Stimulated activated naive CD8-positive, alpha-beta T cell treated with anti-CD3 and anti-CD28 coated beads, Interleukin-15, Interleukin-2, amounts not matched to agents 100 ng/mL and 50 ng/mL, for 24 hours (primary cell): ENCODE measurements around the gene ZNF735.
"Not testable (repeated sequence)": the region's sequence is repeated elsewhere in the genome, so short reads cannot be mapped to it uniquely, and the experiment has no call there.

Experiments used
- H3K27ac Mint-ChIP-seq: one replicate; pipeline ENCODE4 v1.8.0; 2021; ENCODE audit warnings: mild to moderate bottlenecking, mixed read lengths
- H3K27me3 Mint-ChIP-seq: one replicate; pipeline ENCODE4 v1.8.0; 2021; ENCODE audit warnings: mixed read lengths
- H3K36me3 Mint-ChIP-seq: one replicate; pipeline ENCODE4 v1.8.0; 2021; ENCODE audit warnings: low read depth, mixed read lengths
- H3K4me1 Mint-ChIP-seq: one replicate; pipeline ENCODE4 v1.8.0; 2021; ENCODE audit warnings: low read depth, mixed read lengths
- H3K4me3 Mint-ChIP-seq: one replicate; pipeline ENCODE4 v1.8.0; 2021; ENCODE audit warnings: mild to moderate bottlenecking, mixed read lengths
- H3K9me3 Mint-ChIP-seq: one replicate; pipeline ENCODE4 v1.8.0; 2021; ENCODE audit warnings: mixed read lengths

Gene ZNF735

DNA sequence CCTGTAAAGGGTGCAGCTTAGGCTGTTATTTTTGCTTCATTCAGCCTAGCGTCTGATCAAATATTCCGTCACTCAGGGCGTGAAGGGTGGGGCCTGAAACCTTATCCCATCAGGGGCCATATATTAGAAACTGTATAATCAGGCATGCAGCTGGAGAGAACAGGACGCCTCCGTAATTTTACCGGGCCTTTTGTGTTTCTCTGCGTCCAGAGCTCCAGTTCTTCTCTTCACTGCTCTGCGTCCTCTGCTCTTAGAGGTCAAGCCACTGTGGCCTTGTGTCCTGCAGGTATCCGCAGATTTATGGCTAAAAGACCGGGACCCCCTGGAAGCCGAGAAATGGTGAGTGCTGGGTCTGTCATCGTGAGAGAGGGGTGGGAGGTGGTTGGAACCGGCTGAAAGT lies at the start of gene ZNF735:
ZNF735 (plus strand) TSS at position 301 of the 400 bp plus-strand sequence; CDS start at position 301, 0 bp downstream.
- Mint-ChIP-seq H3K4me3 (no peak within 1 kb of the TSS), H3K27me3 (no peaks in the 10 kb centered on the region), H3K36me3 (no peaks in the 10 kb centered on the region), H3K9me3 (peaks cover 23% of the 10 kb centered on the region), H3K4me1 (no peaks in the 10 kb centered on the region), H3K27ac (no peak within 1 kb of the TSS)

DNA sequence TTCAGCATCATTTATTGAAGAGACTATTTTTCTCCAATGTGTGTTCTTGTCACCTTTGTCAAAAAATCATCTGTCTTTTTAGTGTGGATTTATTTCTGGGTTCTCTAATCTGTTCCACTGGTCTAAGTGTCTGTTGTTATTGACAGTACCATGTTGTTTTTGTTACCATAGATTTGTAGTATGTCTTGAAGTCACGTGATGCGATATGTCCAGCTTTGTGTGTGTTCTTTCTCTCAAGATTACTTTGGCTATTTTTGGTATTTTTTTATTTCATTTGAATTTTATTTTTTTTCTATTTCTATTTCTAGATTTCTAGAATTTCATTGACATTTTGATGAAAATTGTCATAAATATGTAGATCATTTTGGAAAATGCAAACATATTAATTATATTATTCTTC lies 36.0 kb upstream of the ZNF735 start:
- not testable (repeated sequence) for H3K4me3 Mint-ChIP-seq, H3K27me3 Mint-ChIP-seq, H3K27ac Mint-ChIP-seq, H3K4me1 Mint-ChIP-seq, H3K9me3 Mint-ChIP-seq, H3K36me3 Mint-ChIP-seq

DNA sequence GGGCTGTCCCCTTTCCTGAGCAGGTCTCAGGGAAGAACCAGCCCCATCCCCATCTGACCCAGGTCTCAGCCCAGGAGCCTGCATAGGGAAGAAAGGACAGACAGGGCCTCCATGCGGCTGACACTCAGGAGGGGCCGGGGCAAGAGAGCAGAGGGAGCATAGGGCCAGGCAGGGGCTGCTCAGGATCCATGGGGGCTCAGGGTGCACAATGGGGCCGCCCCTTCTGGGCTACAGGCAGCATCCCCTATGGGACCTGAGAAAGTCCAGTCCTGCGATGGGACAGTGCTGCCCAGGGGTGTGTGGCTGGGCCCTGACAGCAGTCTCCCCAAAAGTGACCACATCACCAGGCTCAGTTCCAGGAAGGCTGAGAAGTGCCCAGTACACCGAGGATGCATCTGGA lies 32.7 kb upstream of the ZNF735 start:
- Mint-ChIP-seq H3K4me1 (no peaks in the 10 kb centered on the region), H3K36me3 (no peaks in the 10 kb centered on the region), H3K9me3 (peaks cover 9% of the 10 kb centered on the region), H3K27me3 (no peaks in the 10 kb centered on the region), H3K4me3 (no peak overlapping the region), H3K27ac (no peak overlapping the region)

DNA sequence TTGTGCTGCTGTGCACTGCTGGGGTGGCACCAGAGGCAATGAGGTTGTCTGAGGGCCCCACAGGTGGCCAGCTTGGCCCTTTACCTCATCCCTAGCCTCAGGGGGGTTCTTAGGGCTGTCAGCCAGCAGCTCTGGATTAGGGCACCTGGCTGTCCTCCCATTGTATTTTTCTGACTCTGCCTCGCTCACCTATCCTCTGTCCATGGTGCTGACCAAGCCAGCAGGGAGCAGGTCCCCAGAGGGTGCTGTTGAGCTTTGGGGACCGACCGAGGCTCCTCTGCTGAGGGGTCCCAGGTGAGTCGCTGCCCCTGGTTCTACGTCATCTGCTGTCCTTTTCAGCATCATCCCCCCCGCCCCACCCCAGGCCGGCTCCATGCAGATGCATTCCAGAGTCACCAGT lies 32.1 kb upstream of the ZNF735 start:
- Mint-ChIP-seq H3K27ac (no peak overlapping the region), H3K9me3 (peaks cover 10% of the 10 kb centered on the region), H3K27me3 (peaks cover under 1% of the 10 kb centered on the region), H3K36me3 (no peaks in the 10 kb centered on the region), H3K4me1 (no peaks in the 10 kb centered on the region), H3K4me3 (no peak overlapping the region)

DNA sequence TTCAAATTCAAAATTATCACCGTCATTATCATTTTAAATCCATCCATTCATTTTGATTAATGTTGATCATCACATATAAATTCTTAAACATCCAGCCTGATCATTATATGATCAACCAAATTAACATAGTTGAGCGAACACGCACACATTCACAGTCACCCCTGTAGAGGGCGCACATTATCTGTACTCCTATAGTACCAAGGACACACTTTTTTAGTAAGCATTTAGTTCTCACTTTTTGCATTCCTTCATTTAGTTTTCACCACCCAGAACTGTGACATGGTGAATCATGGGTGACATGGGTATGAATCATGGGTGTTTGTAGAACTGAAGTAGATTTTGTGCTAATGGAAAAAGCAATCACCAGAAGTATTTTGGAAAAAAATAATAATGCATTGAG lies 26.0 kb upstream of the ZNF735 start:
- peaks cover 16% of the 10 kb centered on the region for H3K9me3 Mint-ChIP-seq
- H3K27ac Mint-ChIP-seq: no peak overlapping the region
- peaks cover 15% of the 10 kb centered on the region for H3K27me3 Mint-ChIP-seq
- H3K4me3 Mint-ChIP-seq: no peak overlapping the region
- peaks cover 6% of the 10 kb centered on the region for H3K36me3 Mint-ChIP-seq
- H3K4me1 Mint-ChIP-seq: no peaks in the 10 kb centered on the region

DNA sequence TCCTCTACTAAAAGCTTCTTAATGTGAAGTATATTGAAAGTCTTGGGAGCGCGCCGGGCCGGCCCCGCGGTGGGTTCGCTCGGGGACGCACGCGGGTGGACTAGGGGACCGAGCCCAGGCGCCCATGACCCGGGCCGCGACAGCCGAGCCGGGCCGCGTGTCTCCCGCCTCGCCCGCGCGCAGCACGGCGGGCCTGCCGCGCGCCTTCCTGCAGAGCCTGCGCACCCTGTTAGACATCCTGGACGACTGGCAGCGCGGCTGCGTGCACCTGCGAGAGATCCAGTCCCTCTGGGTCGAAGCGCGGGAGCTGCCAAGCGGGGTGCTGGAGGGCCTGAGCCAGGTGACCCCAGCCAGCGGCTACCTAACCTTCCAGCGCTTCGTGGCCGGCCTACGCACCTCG lies 25.4 kb upstream of the ZNF735 start:
- no peaks in the 10 kb centered on the region for H3K4me1 Mint-ChIP-seq
- no peak overlapping the region for H3K4me3 Mint-ChIP-seq
- no peak overlapping the region for H3K27ac Mint-ChIP-seq
- peaks cover 15% of the 10 kb centered on the region for H3K27me3 Mint-ChIP-seq
- peaks cover 16% of the 10 kb centered on the region for H3K9me3 Mint-ChIP-seq
- peaks cover 6% of the 10 kb centered on the region for H3K36me3 Mint-ChIP-seq

DNA sequence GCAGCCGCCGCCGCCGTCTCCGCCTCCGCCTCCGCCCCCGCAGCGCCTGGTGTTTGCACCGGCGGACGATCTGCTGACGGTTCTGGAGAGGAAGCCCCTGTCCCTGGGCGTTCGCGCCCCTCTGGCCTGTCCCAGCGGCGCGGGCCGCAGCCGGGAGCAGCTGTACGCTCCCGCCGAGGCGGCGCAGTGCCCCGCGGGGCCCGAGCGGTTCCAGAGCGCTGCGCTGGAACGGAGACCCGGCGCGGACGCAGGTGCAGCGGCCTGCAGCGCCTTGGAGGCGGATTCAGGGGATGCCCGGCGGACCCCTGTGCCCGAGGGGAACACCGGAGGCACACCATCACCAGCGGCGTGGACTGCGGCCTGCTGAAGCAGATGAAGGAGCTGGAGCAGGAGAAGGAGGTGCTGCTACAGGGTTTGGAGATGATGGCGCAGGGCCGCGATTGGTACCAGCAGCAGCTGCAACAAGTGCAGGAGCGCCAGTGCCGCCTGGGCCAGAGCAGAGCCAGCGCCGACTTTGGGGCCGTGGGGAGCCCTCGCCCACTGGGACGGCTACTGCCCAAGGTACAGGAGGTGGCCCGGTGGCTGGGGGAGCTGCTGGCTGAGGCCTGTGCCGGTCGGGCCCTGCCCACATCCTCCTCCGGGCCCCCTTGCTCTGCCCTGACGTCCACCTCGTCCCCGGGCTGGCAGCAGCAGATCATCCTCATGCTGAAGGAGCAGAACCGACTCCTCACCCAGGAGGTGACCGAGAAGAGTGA lies 24.8 kb upstream of the ZNF735 start:
- Mint-ChIP-seq H3K36me3 (peaks cover 6% of the 10 kb centered on the region), H3K4me3 (no peak overlapping the region), H3K4me1 (no peaks in the 10 kb centered on the region), H3K9me3 (peaks cover 17% of the 10 kb centered on the region), H3K27ac (no peak overlapping the region), H3K27me3 (peaks cover 15% of the 10 kb centered on the region)

DNA sequence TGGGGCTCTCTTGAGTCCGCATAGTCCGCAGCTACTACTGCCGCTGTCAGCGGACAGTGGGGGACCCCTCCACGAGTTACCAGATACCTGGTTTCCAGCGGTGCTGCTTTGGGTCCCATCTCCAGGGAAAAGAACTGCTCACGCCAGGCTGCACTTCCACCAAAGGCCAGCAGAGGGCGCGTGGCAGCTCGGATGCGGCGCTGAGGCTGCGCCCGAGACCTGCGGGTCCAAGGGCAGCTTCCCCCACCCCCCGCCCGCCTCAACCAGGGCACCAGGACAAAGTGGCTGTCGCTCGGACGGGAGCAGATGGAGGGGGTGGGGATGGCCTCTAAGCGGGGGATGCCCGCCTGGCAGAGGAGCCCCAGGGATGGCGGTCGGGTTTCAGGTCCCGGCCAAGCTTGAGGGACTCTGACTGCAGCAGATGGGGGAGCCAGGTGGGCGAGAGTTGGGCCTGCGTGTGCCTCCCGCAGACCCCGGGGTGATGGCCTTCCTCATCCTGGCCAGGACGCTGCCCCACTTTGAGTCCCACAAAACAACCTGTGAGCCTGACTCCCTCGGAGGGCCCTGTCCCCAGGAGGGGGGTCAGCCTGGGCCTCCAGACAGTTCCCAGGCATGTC lies 23.8 kb upstream of the ZNF735 start:
- H3K36me3 Mint-ChIP-seq: peaks cover 6% of the 10 kb centered on the region
- peaks cover 18% of the 10 kb centered on the region for H3K9me3 Mint-ChIP-seq
- peaks cover 15% of the 10 kb centered on the region for H3K27me3 Mint-ChIP-seq
- no peaks in the 10 kb centered on the region for H3K4me1 Mint-ChIP-seq
- no peak overlapping the region for H3K4me3 Mint-ChIP-seq
- no peak overlapping the region for H3K27ac Mint-ChIP-seq

DNA sequence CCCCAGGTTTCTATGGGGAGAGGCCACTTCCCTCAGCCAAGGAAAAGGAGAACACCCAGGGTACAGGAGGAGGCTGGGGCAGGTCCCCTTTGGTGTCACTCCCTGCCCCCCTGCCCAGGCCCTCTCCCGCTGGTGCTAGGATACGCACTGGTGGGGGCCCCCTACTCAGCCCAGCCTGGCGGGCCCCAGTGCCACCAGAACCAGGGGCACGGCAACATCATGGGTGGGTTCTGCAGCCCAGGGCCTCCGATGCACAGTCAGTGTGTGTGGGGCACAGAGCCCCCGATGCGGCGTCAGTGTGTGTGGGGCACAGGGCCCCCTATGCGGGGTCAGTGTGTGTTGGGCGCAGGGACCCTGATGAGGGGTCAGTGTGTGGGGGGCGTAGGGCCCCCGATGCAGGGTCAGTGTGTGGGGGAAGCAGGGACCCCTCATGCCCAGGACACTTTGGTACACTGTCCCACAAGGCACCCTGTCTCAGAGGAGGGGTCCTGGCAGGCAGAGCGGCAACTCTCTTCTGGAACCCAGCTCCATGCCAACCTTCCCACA lies 23.1 kb upstream of the ZNF735 start:
- no peak overlapping the region for H3K27ac Mint-ChIP-seq
- no peak overlapping the region for H3K4me3 Mint-ChIP-seq
- H3K27me3 Mint-ChIP-seq: peaks cover 15% of the 10 kb centered on the region

DNA sequence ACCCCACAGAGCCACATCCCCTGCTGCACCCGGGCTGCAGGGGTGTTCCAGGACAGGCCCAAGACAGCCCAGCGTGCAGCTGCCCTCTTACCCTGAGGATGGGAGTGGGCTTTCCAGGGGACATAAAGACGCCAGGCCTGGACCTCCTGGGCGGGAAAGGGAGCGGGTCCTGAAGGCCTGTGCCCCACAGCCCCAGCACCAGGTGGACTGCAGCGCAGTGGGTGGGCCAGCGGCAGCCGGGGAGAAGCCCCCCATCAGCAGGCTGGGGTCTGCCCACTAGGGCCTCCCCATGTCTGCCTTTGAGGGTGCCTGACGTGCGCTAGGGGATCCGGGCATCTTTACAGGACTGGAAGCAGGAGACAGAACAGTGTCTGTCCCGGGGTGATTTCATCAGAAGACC lies 22.6 kb upstream of the ZNF735 start:
- H3K4me1 Mint-ChIP-seq: no peaks in the 10 kb centered on the region
- no peak overlapping the region for H3K4me3 Mint-ChIP-seq
- peaks cover 6% of the 10 kb centered on the region for H3K36me3 Mint-ChIP-seq
- peaks cover 15% of the 10 kb centered on the region for H3K27me3 Mint-ChIP-seq
- no peak overlapping the region for H3K27ac Mint-ChIP-seq
- H3K9me3 Mint-ChIP-seq: peaks cover 27% of the 10 kb centered on the region

More for the DNA sequence above, 23.1 kb upstream of the ZNF735 start:
- H3K36me3 Mint-ChIP-seq: peaks cover 6% of the 10 kb centered on the region
- peaks cover 22% of the 10 kb centered on the region for H3K9me3 Mint-ChIP-seq
- H3K4me1 Mint-ChIP-seq: no peaks in the 10 kb centered on the region

DNA sequence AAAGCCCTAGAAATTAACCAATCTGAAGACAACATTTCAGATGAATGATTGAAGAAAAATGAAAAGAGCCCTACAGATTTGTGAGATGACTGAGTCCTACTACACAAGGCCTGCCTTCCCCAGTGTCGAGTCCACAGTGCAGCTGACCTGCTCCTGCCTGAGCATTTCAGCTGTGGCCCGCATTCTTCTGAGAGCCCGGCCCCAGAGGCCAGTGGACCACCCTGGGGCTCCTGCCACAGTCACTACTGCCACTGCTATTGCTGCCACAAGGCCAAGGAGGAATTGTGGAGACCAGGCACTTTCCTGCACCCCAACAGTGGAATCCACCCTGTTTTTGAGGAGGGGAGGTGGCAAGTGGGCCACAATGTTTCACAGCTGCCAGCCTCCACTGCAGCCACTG lies 19.6 kb upstream of the ZNF735 start:
- no peak overlapping the region for H3K27ac Mint-ChIP-seq
- H3K36me3 Mint-ChIP-seq: no peaks in the 10 kb centered on the region
- H3K27me3 Mint-ChIP-seq: no peaks in the 10 kb centered on the region
- no peak overlapping the region for H3K4me3 Mint-ChIP-seq
- peaks cover 20% of the 10 kb centered on the region for H3K9me3 Mint-ChIP-seq
- no peaks in the 10 kb centered on the region for H3K4me1 Mint-ChIP-seq

DNA sequence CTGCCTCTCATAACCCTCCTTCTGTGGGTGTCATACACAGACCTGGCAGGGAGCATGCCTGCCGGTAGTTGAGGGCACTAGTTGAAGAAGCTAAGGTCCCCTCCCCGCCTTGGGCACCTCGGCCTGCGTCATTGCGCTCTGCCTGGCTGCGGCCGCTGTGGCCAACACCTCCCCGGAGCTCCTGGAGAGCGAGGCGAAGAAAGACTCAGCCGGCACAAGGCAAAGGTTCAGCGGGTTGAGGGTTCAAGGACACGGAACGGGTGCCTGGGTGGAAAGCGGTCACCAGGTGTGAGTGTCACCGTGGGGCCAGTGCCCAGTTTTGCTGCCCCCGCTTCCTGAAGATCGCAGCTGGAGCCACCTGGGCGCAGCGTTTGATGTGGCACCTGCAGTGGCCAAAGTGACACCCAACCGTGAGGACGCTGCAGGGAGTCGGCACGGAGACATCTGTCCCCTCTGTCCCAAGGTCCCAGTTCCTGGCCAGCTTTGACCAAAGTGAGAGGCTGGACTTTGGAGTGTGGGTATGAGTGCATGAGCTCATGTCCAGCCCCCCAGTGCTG lies 14.8 kb upstream of the ZNF735 start:
- Mint-ChIP-seq H3K9me3 (peaks cover 16% of the 10 kb centered on the region), H3K27ac (no peak overlapping the region), H3K36me3 (no peaks in the 10 kb centered on the region), H3K27me3 (no peaks in the 10 kb centered on the region), H3K4me3 (no peak overlapping the region), H3K4me1 (no peaks in the 10 kb centered on the region)

DNA sequence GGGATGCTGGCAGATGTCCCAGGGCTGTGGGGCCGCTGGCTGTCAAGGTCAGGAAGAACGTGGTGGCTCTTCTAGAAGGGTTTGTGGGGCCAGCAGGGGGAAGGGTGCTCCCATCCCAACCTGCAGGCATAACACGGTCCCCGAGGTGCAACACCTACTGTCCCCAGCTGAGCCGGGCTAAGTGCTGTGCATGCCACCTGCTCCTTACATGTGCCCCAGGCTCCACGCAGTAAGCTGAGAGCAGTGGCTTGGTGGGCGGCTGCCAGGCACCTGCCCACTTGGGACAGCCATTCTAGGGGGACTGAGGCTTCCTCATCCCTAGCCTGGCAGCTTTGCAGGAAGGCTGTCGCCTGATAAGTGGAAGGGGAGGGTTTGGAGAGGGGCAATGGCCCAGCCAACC lies 14.2 kb upstream of the ZNF735 start:
- peaks cover 15% of the 10 kb centered on the region for H3K9me3 Mint-ChIP-seq
- H3K4me1 Mint-ChIP-seq: no peaks in the 10 kb centered on the region

DNA sequence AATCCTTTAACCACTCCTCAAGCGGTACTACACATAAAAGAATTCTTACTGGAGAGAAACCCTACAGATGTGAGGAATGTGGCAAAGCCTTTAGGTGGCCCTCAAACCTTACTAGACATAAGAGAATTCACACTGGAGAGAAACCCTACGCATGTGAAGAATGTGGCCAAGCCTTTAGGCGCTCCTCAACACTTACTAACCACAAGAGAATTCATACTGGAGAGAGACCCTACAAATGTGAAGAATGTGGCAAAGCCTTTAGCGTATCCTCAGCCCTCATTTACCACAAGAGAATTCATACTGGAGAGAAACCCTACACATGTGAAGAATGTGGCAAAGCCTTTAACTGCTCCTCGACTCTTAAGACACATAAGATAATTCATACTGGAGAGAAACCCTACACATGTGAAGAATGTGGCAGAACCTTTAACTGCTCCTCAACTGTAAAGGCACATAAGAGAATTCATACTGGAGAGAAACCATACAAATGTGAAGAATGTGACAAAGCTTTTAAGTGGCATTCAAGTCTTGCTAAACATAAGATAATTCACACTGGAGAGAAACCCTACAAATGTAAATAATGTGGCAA lies 12.8 kb downstream of the ZNF735 start:
- H3K27ac Mint-ChIP-seq, H3K4me3 Mint-ChIP-seq, H3K27me3 Mint-ChIP-seq, H3K4me1 Mint-ChIP-seq: not testable (repeated sequence)
- Mint-ChIP-seq H3K36me3 (peaks cover 10% of the 10 kb centered on the region), H3K9me3 (peaks cover 37% of the 10 kb centered on the region)

More for the DNA sequence above, 14.2 kb upstream of the ZNF735 start:
- no peaks in the 10 kb centered on the region for H3K36me3 Mint-ChIP-seq
- no peak overlapping the region for H3K4me3 Mint-ChIP-seq
- H3K27me3 Mint-ChIP-seq: no peaks in the 10 kb centered on the region
- no peak overlapping the region for H3K27ac Mint-ChIP-seq

DNA sequence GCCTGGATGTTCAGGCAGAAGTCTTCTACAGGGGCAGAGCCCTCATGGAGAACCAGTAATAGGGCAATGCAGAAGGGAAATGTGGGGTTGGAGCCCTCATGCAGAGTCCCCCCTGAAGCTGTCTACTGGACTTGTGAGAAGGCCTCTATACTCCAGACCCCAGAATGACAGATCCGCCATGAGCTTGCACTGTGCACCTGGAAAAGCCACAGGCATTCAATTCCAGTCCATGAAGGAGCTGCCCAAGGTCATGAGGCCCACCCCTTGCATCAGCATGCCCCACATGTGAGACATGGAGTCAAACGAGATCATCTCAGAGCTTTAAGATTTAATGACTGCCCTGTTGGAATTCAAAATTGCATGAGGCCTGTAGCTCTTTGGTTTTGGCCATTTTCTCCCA lies 16.4 kb downstream of the ZNF735 start:
- Mint-ChIP-seq H3K27me3 (no peaks in the 10 kb centered on the region), H3K27ac (no peak overlapping the region), H3K4me1 (no peaks in the 10 kb centered on the region), H3K36me3 (peaks cover 10% of the 10 kb centered on the region), H3K4me3 (no peak overlapping the region), H3K9me3 (peaks cover 44% of the 10 kb centered on the region)
